Endometrium (tissue), 2 donors: ENCODE data around the gene PCDHA2.
"Not testable (repeated sequence)": the region's sequence is repeated elsewhere in the genome, so short reads cannot be mapped to it uniquely, and the experiment has no call there.

Source experiments
- FAIRE-seq: peaks from 2 replicates; lab custom pipeline; 2012; peaks lifted over from hg19 to GRCh38; lab: Jason Lieb, UNC
- donor health status: control.
- donor health status: control.

The PCDHA2 gene

DNA sequence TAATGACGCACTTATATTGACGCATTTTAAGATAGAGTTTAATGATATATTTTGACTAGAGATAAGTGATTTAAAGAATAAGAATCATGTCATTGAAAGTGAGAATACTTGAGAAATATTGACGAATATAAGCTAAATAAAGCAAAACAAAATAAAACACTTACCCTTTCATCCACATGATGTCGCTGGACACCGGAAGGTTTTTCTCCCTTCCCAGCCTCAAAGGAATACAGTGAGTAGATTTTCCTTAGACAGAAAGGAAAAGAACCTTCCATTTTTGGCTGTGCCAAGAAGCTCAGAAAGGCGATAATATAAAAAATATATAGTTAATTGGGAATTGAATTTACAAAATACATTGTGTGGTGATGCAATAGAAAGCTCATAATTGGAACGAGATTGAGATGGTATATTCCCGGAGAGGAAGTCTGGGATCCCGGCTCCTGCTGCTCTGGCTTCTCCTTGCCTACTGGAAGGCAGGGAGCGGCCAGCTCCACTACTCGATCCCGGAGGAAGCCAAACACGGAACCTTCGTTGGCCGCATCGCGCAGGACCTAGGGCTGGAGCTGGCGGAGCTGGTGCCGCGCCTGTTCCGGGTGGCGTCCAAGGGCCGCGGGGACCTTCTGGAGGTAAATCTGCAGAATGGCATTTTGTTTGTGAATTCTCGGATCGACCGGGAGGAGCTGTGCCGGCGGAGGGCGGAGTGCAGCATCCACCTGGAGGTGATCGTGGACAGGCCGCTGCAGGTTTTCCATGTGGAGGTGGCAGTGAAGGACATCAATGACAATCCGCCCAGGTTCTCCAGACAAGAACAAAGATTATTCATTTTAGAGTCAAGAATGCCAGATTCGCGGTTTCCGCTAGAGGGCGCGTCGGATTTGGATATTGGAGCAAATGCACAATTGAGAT is 27.0 kb downstream of the PCDHA2 start, which contains the start of gene PCDHA5:
Gene PCDHA5, plus strand, starts transcription at position 239 of the 906 bp plus-strand sequence.
- no peak for FAIRE-seq

- FAIRE-seq = no peak
Observed at GRCh38 chr5:140822281-140822629, 27.6 kb downstream of the PCDHA2 start.

- not testable (repeated sequence) for FAIRE-seq
Observed at GRCh38 chr5:140822969-140823368, 28.3 kb downstream of the PCDHA2 start.

GRCh38 chr5:140823475-140823874 is 28.8 kb downstream of the PCDHA2 start:
- no peak for FAIRE-seq

GRCh38 chr5:140827704-140828361 is 33.2 kb downstream of the PCDHA2 start, which contains the start of gene PCDHA6:
Gene PCDHA6 (plus strand): TSS chr5:140827960. CDS start chr5:140828092, 132 bp downstream.
- FAIRE-seq = no peak

- FAIRE-seq = no peak
Observed at GRCh38 chr5:140828362-140828737, 33.7 kb downstream of the PCDHA2 start.

DNA sequence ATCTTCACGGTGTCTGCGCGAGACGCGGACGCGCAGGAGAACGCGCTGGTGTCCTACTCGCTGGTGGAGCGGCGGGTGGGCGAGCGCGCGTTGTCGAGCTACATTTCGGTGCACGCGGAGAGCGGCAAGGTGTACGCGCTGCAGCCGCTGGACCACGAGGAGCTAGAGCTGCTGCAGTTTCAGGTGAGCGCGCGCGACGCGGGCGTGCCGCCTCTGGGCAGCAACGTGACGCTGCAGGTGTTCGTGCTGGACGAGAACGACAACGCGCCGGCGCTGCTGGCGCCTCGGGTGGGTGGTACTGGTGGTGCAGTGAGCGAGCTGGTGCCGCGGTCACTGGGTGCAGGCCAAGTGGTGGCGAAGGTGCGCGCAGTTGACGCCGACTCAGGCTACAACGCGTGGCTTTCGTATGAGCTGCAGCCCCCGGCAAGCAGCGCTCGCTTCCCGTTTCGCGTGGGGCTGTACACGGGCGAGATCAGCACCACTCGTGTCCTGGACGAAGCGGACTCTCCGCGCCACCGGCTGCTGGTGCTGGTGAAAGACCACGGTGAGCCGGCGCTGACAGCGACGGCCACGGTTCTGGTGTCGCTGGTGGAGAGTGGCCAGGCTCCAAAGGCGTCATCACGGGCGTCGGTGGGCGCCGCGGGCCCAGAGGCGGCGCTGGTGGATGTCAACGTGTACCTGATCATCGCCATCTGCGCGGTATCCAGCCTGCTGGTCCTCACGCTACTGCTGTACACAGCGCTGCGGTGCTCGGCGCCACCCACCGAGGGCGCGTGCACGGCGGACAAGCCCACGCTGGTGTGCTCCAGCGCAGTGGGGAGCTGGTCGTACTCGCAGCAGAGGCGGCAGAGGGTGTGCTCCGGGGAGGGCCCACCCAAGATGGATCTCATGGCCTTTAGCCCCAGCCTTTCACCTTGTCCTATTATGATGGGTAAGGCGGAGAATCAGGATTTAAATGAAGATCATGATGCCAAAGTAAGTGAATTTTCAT is 35.2 kb downstream of the PCDHA2 start:
- FAIRE-seq = not testable (repeated sequence)

- FAIRE-seq = no peak
Observed at GRCh38 chr5:140833993-140834392, 39.3 kb downstream of the PCDHA2 start, which contains the start of gene PCDHA7. Gene PCDHA7 (plus strand): TSS chr5:140834269. CDS start chr5:140834384, 115 bp downstream.

DNA sequence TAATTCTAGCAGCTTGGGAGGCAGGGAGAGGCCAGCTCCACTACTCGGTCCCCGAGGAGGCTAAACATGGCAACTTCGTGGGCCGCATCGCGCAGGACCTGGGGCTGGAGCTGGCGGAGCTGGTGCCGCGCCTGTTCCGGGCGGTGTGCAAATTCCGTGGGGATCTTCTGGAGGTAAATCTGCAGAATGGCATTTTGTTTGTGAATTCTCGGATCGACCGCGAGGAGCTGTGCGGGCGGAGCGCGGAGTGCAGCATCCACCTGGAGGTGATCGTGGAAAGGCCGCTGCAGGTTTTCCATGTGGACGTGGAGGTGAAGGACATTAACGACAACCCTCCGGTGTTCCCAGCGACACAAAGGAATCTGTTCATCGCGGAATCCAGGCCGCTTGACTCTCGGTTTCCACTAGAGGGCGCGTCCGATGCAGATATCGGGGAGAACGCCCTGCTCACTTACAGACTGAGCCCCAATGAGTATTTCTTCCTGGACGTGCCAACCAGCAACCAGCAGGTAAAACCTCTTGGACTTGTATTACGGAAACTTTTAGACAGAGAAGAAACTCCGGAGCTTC is 39.9 kb downstream of the PCDHA2 start:
- not testable (repeated sequence) for FAIRE-seq

DNA sequence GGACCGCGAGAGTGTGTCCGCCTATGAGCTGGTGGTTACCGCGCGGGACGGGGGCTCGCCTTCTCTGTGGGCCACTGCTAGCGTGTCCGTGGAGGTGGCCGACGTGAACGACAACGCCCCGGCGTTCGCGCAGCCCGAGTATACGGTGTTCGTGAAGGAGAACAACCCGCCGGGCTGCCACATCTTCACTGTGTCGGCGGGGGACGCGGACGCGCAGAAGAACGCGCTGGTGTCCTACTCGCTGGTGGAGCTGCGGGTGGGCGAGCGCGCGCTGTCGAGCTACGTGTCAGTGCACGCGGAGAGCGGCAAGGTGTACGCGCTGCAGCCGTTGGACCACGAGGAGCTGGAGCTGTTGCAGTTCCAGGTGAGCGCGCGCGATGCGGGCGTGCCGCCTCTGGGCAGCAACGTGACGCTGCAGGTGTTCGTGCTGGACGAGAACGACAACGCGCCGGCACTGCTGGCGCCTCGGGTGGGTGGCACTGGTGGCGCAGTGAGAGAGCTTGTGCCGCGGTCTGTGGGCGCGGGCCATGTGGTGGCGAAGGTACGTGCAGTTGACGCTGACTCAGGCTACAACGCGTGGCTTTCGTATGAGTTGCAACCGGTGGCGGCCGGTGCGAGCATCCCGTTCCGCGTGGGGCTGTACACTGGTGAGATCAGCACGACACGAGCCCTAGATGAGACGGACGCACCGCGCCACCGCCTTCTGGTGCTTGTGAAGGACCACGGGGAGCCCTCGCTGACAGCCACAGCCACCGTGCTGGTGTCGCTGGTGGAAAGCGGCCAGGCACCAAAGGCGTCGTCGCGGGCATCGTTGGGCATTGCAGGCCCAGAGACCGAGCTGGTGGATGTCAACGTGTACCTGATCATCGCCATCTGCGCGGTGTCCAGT is 41.2 kb downstream of the PCDHA2 start:
- no peak for FAIRE-seq

GRCh38 chr5:140840978-140841962 is 46.6 kb downstream of the PCDHA2 start, which contains the start of gene PCDHA8:
Gene PCDHA8 (plus strand): TSS chr5:140841187. CDS start chr5:140841322, 135 bp downstream.
- FAIRE-seq = no peak

DNA sequence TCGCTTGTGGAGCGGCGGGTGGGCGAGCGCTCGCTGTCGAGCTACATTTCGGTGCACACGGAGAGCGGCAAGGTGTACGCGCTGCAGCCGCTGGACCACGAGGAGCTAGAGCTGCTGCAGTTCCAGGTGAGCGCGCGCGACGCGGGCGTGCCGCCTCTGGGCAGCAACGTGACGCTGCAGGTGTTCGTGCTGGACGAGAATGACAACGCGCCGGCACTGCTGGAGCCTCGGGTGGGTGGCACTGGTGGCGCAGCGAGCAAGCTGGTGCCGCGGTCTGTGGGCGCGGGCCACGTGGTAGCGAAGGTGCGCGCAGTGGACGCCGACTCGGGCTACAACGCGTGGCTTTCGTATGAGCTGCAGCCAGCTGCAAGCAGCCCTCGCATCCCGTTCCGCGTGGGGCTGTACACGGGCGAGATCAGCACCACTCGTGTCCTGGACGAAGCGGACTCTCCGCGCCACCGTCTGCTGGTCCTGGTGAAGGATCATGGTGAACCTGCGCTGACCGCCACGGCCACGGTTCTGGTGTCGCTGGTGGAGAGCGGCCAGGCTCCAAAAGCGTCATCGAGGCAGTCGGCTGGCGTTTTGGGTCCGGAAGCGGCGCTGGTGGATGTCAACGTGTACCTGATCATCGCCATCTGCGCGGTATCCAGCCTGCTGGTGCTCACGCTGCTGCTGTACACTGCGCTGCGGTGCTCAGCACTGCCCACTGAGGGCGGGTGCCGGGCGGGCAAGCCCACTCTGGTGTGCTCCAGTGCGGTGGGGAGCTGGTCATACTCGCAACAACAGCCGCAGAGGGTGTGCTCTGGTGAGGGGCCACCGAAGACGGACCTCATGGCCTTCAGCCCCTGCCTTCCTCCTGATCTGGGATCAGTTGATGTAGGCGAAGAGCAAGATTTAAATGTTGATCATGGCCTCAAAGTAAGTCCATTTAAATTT is 48.4 kb downstream of the PCDHA2 start:
- no peak for FAIRE-seq
